ENCODE results near the gene CMC1.
A peak's percentile ranks its signal among the peaks of the same experiment; 100 is the strongest.

CMC1 gene

GRCh38 chr3:28345690-28346089, 104.3 kb downstream of the CMC1 start:
- TF ChIP-seq ZFX (IDR thresholded peaks at IDR 0.05), result no peak
- TF ChIP-seq, protein P1, sequence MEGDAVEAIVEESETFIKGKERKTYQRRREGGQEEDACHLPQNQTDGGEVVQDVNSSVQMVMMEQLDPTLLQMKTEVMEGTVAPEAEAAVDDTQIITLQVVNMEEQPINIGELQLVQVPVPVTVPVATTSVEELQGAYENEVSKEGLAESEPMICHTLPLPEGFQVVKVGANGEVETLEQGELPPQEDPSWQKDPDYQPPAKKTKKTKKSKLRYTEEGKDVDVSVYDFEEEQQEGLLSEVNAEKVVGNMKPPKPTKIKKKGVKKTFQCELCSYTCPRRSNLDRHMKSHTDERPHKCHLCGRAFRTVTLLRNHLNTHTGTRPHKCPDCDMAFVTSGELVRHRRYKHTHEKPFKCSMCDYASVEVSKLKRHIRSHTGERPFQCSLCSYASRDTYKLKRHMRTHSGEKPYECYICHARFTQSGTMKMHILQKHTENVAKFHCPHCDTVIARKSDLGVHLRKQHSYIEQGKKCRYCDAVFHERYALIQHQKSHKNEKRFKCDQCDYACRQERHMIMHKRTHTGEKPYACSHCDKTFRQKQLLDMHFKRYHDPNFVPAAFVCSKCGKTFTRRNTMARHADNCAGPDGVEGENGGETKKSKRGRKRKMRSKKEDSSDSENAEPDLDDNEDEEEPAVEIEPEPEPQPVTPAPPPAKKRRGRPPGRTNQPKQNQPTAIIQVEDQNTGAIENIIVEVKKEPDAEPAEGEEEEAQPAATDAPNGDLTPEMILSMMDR (conservative IDR thresholded peaks at IDR 0.05), result no peak
- no peak overlapping the region for H3K27ac ChIP-seq

- peak overlapping the region; percentile 88 for H3K27ac ChIP-seq
- TF ChIP-seq, protein P1 (conservative IDR thresholded peaks at IDR 0.05), result no peak
- no peak for TF ChIP-seq ZFX (IDR thresholded peaks at IDR 0.05)
Observed at GRCh38 chr3:28347374-28348264, 106.2 kb downstream of the CMC1 start.

DNA sequence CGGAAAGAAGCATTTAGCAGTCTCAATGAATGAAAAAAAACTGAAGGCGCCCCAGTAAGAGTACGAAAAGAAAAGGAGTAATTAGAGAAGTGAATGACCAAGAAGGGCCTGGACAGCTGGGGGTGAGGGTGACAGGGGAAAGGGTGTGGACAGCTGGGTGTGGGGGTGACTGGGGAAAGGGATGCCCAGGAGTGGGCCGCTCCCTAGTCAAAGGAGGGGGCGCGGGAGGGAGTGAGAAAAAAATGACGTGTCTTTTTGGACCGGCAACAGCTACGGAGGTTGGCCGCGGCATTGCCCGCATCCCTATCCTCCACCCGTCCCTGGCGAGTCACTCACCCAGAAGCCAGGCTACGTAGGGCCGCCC, 106.8 kb downstream of the CMC1 start:
- TF ChIP-seq, protein P1 (conservative IDR thresholded peaks at IDR 0.05), result no peak
- no peak for TF ChIP-seq ZFX (IDR thresholded peaks at IDR 0.05)
- H3K27ac ChIP-seq, result peak overlapping the region; percentile 88

DNA sequence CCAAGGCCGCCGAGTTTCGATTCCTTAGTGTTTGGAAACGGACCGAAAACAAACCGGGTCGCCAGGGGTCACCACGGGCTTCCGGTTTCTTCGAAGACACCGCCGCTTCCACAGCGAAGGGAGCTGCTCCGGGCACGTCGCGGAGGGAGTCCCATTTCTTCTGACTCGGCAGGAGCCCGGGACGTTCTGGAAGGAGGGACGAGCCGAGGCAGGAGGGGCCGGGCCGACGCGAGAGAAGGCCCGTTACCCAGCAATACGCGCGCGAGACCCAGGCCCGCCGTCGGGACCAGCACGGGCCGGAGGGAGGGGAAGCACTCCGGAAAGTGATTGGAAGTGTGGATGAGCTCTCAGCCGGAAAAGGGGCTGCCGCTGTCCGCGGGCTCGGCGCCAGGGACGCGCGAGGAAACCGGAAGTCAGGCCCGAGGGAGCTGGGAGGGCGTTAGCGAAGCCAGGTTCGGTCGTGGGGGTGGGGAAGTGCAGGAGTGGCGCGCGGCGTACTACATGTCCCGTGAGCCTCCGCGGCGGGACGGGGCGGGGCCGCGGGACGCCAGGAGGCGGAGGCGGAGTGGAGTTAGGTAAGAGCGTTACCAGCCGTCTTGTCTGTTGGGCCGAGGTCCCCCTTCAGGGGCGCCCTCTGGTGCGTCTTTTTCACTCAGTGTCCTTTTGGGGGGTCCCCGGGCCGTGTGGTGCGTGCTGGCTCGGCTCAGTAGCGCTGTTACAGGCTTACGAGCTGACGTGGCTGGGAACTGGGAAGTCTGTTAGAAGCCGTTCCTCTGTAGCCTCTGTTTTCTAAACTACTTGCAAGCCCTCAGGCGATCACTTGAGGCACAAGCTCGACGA, 107.4 kb downstream of the CMC1 start, which contains the start of the genes AZI2 and ZCWPW2:
AZI2 (minus strand) TSS at position 196 of the 840 bp plus-strand sequence. CDS start 8,207 bp downstream, outside the sequence.
ZCWPW2 (plus strand) TSS at position 93 of the 840 bp plus-strand sequence. CDS start 64,348 bp downstream, outside the sequence.
- TF ChIP-seq, protein P1 (conservative IDR thresholded peaks at IDR 0.05), result peak; percentile 24
- peak; percentile 74 for TF ChIP-seq ZFX (IDR thresholded peaks at IDR 0.05)
- peak within 1 kb of the TSS; percentile 88 for H3K27ac ChIP-seq

DNA sequence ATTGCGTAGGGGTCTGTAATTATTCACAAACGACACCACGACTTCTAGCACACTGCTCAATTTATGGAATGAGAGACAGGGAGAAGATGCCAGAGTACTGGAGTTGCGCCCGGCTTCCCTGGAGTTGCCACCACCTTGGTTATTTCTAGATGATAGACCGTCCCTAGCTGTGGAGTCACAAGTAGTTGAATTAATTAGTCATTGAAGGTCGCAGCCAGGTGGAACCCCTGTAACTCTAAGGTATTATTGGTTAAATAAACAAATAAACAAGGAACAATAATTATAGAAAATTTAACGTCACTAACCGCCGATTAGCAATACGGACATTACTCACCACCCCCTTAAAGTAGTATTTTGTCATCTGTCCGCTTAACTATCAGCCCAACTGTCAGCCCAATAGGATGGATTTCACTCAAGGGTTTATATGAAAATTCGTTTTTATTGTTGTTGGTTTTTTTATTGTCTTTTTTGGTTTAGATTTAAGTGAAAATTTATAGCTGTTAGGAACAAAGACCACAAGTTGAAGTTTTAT, 108.1 kb downstream of the CMC1 start:
- peak overlapping the region; percentile 88 for H3K27ac ChIP-seq
- TF ChIP-seq, protein P1 (conservative IDR thresholded peaks at IDR 0.05), result no peak; the same call in 1 of the 2 replicates
- no peak for TF ChIP-seq ZFX (IDR thresholded peaks at IDR 0.05)
